Omental fat pad (tissue), 4 donors: ENCODE data around the gene FAM216B. TPM values are rescaled to one million over a fixed set of nuclear protein-coding genes. Genes with fewer than 3 reads are reported as not detected.
"Not testable (repeated sequence)": the region's sequence is repeated elsewhere in the genome, so short reads cannot be mapped to it uniquely, and the experiment has no call there.

Experiments
- ATAC-seq: fragments of 150-250 bp; one replicate; pipeline ENCODE4 v1.9.1; 2016; ENCODE audit warnings: mild to moderate bottlenecking, moderate library complexity; ENCODE audit not compliant: low FRiP score
- DNase-seq: peaks from one replicate; pipeline ENCODE4 v3.0.0-alpha.2; 2019; ENCODE audit warnings: low spot score
- CTCF ChIP-seq, 3 donors: fragments of 450-650 bp; IDR thresholded peaks; one replicate each; pipeline ENCODE4 v1.5.1; 2016 to 2017; ENCODE audit warnings: antibody characterized with exemption in 3 of 3, mild to moderate bottlenecking in 3 of 3, moderate library complexity in 2 of 3
- total RNA-seq, 4 donors: library from RNA; depleted of rRNA; stranded (reverse); fragments of >200 nt; gene quantifications; one replicate each; pipeline ENCODE4 v1.1.0, GENCODE V29; 2016

The FAM216B gene
- total RNA-seq, 4 donors from 2014 or later: 0.12 to 1.0 TPM; not detected in 2

- TF ChIP-seq CTCF (IDR thresholded peaks at IDR 0.05): no peak
- DNase-seq (no peak), ATAC-seq (no peak)
Measured at GRCh38 chr13:42757678-42758420, 23.5 kb upstream of the FAM216B start.

GRCh38 chr13:42758515-42758914, 22.9 kb upstream of the FAM216B start:
- DNase-seq: no peak
- ATAC-seq: no peak
- TF ChIP-seq CTCF (IDR thresholded peaks at IDR 0.05): no peak

- DNase-seq: no peak
- ATAC-seq: peak; percentile 75
- no peak for TF ChIP-seq CTCF (IDR thresholded peaks at IDR 0.05)
Measured at GRCh38 chr13:42760951-42761350, 20.4 kb upstream of the FAM216B start.

GRCh38 chr13:42762251-42762650, 19.1 kb upstream of the FAM216B start:
- TF ChIP-seq CTCF (IDR thresholded peaks at IDR 0.05): no peak
- ATAC-seq (no peak), DNase-seq (no peak)

GRCh38 chr13:42762917-42763316, 18.5 kb upstream of the FAM216B start:
- DNase-seq: no peak
- peak; percentile 69 for ATAC-seq
- TF ChIP-seq CTCF (IDR thresholded peaks at IDR 0.05): no peak

GRCh38 chr13:42766016-42766415, 15.4 kb upstream of the FAM216B start:
- no peak for TF ChIP-seq CTCF (IDR thresholded peaks at IDR 0.05)
- ATAC-seq (no peak), DNase-seq (no peak)

GRCh38 chr13:42769650-42770049, 11.7 kb upstream of the FAM216B start:
- no peak for DNase-seq
- ATAC-seq: no peak
- no peak for TF ChIP-seq CTCF (IDR thresholded peaks at IDR 0.05)

- not testable (repeated sequence) for DNase-seq, ATAC-seq
Measured at GRCh38 chr13:42776558-42776957, 4.8 kb upstream of the FAM216B start.
